Measurements from ENCODE around the gene STAP2. TPM values are rescaled to one million over a fixed set of nuclear protein-coding genes. Genes with fewer than 3 reads are reported as not detected.

STAP2 gene
- total RNA-seq, 1 donor, result 1.2 TPM

GRCh38 chr19:4316956-4317355, 21.7 kb downstream of the STAP2 start:
- DNase-seq (ENCODE audit: low read depth), result no peak
- TF ChIP-seq CTCF (IDR thresholded peaks at IDR 0.05; ENCODE audit: insufficient read depth, low read length), result no peak
- H3K4me3 ChIP-seq (ENCODE audit: low read depth, low read length), result no peak overlapping the region

DNA sequence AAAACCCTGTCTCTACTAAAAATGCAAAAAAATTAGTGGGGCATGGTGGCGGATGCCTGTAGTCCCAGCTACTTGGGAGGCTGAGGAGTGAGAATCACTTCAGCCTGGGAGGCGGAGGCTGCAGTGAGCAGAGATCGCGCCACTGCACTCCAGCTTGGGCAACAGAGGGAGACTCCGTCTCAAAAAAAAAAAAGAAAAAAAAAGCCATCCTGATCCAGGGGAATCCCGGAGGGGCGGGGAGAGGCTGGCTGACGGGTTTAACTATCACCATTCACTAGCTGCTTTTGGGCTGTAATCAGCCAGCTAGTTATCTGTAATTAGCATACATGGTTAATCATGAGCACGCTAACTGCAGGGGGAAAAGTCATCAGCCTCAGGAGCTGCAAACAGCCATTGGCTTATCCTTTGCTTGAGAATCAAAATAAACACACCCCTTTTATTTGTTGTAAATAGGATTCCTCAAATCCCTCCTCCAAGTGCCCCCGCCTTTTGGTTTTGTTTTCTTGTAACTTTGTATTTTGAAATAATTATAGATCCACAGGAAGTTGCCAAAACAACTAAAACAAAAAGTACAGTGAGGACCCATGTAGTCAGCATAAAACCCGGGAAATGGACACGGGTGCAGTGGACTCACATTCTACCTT, 24.7 kb downstream of the STAP2 start:
- H3K4me3 ChIP-seq (ENCODE audit: low read depth, low read length), result no peak overlapping the region
- no peak for DNase-seq (ENCODE audit: low read depth)
- no peak for TF ChIP-seq CTCF (IDR thresholded peaks at IDR 0.05; ENCODE audit: insufficient read depth, low read length)

GRCh38 chr19:4310247-4311121, 28.1 kb downstream of the STAP2 start:
- no peak overlapping the region for H3K4me3 ChIP-seq (ENCODE audit: low read depth, low read length)
- TF ChIP-seq CTCF (IDR thresholded peaks at IDR 0.05; ENCODE audit: insufficient read depth, low read length), result no peak
- no peak for DNase-seq (ENCODE audit: low read depth)

DNA sequence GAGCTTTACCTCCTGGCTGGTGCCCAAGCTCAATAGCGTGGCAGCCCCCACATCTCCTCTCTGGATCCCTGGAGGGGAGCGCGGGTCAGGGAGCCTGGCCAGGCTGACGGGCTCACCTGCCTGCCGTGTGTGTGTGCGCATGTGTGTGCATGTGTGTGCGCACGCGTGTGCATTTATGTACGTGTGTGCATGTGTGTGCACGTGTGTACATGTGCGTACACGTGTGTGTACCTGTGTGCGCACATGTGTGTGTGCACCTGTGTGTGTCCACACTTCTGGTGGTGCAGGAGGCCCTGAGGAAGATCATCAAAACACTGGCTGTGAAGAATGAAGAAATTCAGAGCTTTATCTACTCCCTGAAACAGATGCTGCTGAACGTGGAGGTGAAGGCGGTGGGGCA, 33.0 kb downstream of the STAP2 start:
- no peak overlapping the region for H3K4me3 ChIP-seq (ENCODE audit: low read depth, low read length)
- DNase-seq (ENCODE audit: low read depth), result no peak
- TF ChIP-seq CTCF (IDR thresholded peaks at IDR 0.05; ENCODE audit: insufficient read depth, low read length), result no peak

DNA sequence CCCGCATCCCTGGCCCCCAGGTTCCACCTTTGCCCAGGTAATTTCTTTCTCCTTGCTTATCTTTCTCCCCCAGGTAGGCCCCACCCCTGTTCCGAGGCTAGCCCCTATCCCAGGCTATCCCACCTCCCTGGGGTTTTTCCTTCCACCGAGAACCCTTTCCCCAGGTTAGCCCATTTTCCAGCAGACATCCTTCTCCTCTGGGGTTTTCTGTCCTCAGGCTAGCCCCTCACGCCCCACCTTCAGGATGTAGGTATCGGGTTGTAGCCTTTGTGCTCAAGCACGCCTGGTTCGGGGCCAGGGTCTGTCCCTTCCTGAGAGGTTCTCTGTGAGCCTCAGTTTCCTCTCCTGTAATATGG, 33.4 kb downstream of the STAP2 start:
- DNase-seq (ENCODE audit: low read depth), result no peak
- H3K4me3 ChIP-seq (ENCODE audit: low read depth, low read length), result no peak overlapping the region
- no peak for TF ChIP-seq CTCF (IDR thresholded peaks at IDR 0.05; ENCODE audit: insufficient read depth, low read length)

- DNase-seq (ENCODE audit: low read depth), result peak; percentile 42
- H3K4me3 ChIP-seq (ENCODE audit: low read depth, low read length), result peak within 1 kb of the TSS; percentile 57
- TF ChIP-seq CTCF (IDR thresholded peaks at IDR 0.05; ENCODE audit: insufficient read depth, low read length), result no peak
Observed at GRCh38 chr19:4304538-4305256, 33.9 kb downstream of the STAP2 start, which contains the start of gene FSD1. Gene FSD1 (plus strand): TSS chr19:4304598. CDS start chr19:4304747, 149 bp downstream.

Measured in fibroblast of the aortic adventitia (primary cell).